ENCODE results near the gene MRPL43.

MRPL43 gene

GRCh38 chr10:100960251-100960650, 27.0 kb downstream of the MRPL43 start:
- DNase-seq = no peak
- Histone ChIP-seq H3K36me3 (peaks cover 17% of the 10 kb centered on the region), H3K9me3 (no peaks in the 10 kb centered on the region), H3K4me1 (no peaks in the 10 kb centered on the region), H3K27me3 (no peaks in the 10 kb centered on the region), H3K4me3 (ENCODE audit: low read depth, low read length) (no peak overlapping the region)
- TF ChIP-seq CTCF (IDR thresholded peaks at IDR 0.05; ENCODE audit: low read depth, low read length) = no peak

GRCh38 chr10:100948916-100949315, 38.4 kb downstream of the MRPL43 start:
- TF ChIP-seq CTCF (IDR thresholded peaks at IDR 0.05; ENCODE audit: low read depth, low read length) = no peak
- Histone ChIP-seq H3K4me3 (ENCODE audit: low read depth, low read length) (no peak overlapping the region), H3K9me3 (no peaks in the 10 kb centered on the region), H3K27me3 (no peaks in the 10 kb centered on the region), H3K4me1 (no peaks in the 10 kb centered on the region), H3K36me3 (peaks cover 48% of the 10 kb centered on the region)
- no peak for DNase-seq

- no peak for TF ChIP-seq CTCF (IDR thresholded peaks at IDR 0.05; ENCODE audit: low read depth, low read length)
- H3K36me3 ChIP-seq = peaks cover 50% of the 10 kb centered on the region
- H3K4me3 ChIP-seq (ENCODE audit: low read depth, low read length) = no peak overlapping the region
- no peaks in the 10 kb centered on the region for H3K27me3 ChIP-seq
- no peak for DNase-seq
- no peaks in the 10 kb centered on the region for H3K4me1 ChIP-seq
- H3K9me3 ChIP-seq = no peaks in the 10 kb centered on the region
Measured at GRCh38 chr10:100945754-100946153, 41.5 kb downstream of the MRPL43 start.

- no peak for DNase-seq
- Histone ChIP-seq H3K27me3 (no peaks in the 10 kb centered on the region), H3K4me1 (no peaks in the 10 kb centered on the region), H3K9me3 (no peaks in the 10 kb centered on the region), H3K4me3 (ENCODE audit: low read depth, low read length) (no peak overlapping the region), H3K36me3 (peaks cover 42% of the 10 kb centered on the region)
- TF ChIP-seq CTCF (IDR thresholded peaks at IDR 0.05; ENCODE audit: low read depth, low read length) = no peak
Measured at GRCh38 chr10:100943508-100943907, 43.8 kb downstream of the MRPL43 start.

- Histone ChIP-seq H3K4me1 (no peaks in the 10 kb centered on the region), H3K9me3 (no peaks in the 10 kb centered on the region), H3K36me3 (peaks cover 36% of the 10 kb centered on the region), H3K27me3 (no peaks in the 10 kb centered on the region), H3K4me3 (ENCODE audit: low read depth, low read length) (no peak overlapping the region)
- DNase-seq = no peak
- no peak for TF ChIP-seq CTCF (IDR thresholded peaks at IDR 0.05; ENCODE audit: low read depth, low read length)
Measured at GRCh38 chr10:100942229-100942628, 45.1 kb downstream of the MRPL43 start.

GRCh38 chr10:100939763-100940344, 47.4 kb downstream of the MRPL43 start:
- TF ChIP-seq CTCF (IDR thresholded peaks at IDR 0.05; ENCODE audit: low read depth, low read length) = no peak
- no peak overlapping the region for H3K4me3 ChIP-seq (ENCODE audit: low read depth, low read length)
- H3K4me1 ChIP-seq = no peaks in the 10 kb centered on the region
- no peaks in the 10 kb centered on the region for H3K9me3 ChIP-seq
- DNase-seq = no peak
- peaks cover 27% of the 10 kb centered on the region for H3K36me3 ChIP-seq
- no peaks in the 10 kb centered on the region for H3K27me3 ChIP-seq
